ENCODE results near the gene SYNM. TPM values are rescaled to one million over a fixed set of nuclear protein-coding genes. Genes with fewer than 3 reads are reported as not detected.

The SYNM gene
- total RNA-seq, 1 donor from 2014 or later, result 19.5 TPM

- Histone ChIP-seq H3K4me3 (peak overlapping the region; percentile 21), H3K36me3 (no peaks in the 10 kb centered on the region), H3K27me3 (peaks cover 41% of the 10 kb centered on the region), H3K9me3 (no peaks in the 10 kb centered on the region), H3K4me1 (peaks cover 8% of the 10 kb centered on the region), H3K27ac (no peak overlapping the region)
- TF ChIP-seq CTCF (IDR thresholded peaks at IDR 0.05), result peak; percentile 77
- DNase-seq (peak; percentile 89), ATAC-seq (peak; percentile 70)
- intact Hi-C loops (cut with DNase I), result loop anchor here (5.0 kb wide), 1 partner anchor 112 kb away; no protein-coding TSS in a partner anchor
Measured at GRCh38 chr15:99100245-99101173, 4.4 kb upstream of the SYNM start.

- intact Hi-C loops (cut with DNase I), result loop anchor here (5.0 kb wide), 1 partner anchor 111 kb away; no protein-coding TSS in a partner anchor
- TF ChIP-seq CTCF (IDR thresholded peaks at IDR 0.05), result no peak
- no peak overlapping the region for H3K4me3 ChIP-seq
- no peaks in the 10 kb centered on the region for H3K9me3 ChIP-seq
- no peaks in the 10 kb centered on the region for H3K36me3 ChIP-seq
- no peak for ATAC-seq
- peaks cover 17% of the 10 kb centered on the region for H3K4me1 ChIP-seq
- H3K27ac ChIP-seq, result no peak overlapping the region
- DNase-seq, result no peak
- peaks cover 46% of the 10 kb centered on the region for H3K27me3 ChIP-seq
Measured at GRCh38 chr15:99101501-99101900, 3.4 kb upstream of the SYNM start.

GRCh38 chr15:99102332-99103235, 2.3 kb upstream of the SYNM start:
- TF ChIP-seq CTCF (IDR thresholded peaks at IDR 0.05), result no peak
- DNase-seq (no peak), ATAC-seq (no peak)
- H3K4me1 ChIP-seq, result peaks cover 21% of the 10 kb centered on the region
- intact Hi-C loops (cut with DNase I), result loop anchor here (5.0 kb wide), 1 partner anchor 110 kb away; no protein-coding TSS in a partner anchor
- no peak overlapping the region for H3K4me3 ChIP-seq
- H3K9me3 ChIP-seq, result no peaks in the 10 kb centered on the region
- H3K27ac ChIP-seq, result no peak overlapping the region
- H3K27me3 ChIP-seq, result peaks cover 55% of the 10 kb centered on the region
- no peaks in the 10 kb centered on the region for H3K36me3 ChIP-seq

GRCh38 chr15:99103279-99103678, 1.6 kb upstream of the SYNM start:
- DNase-seq (no peak), ATAC-seq (no peak)
- H3K4me1 ChIP-seq, result peaks cover 21% of the 10 kb centered on the region
- peaks cover 55% of the 10 kb centered on the region for H3K27me3 ChIP-seq
- TF ChIP-seq CTCF (IDR thresholded peaks at IDR 0.05), result no peak
- no peak overlapping the region for H3K4me3 ChIP-seq
- H3K27ac ChIP-seq, result no peak overlapping the region
- H3K36me3 ChIP-seq, result no peaks in the 10 kb centered on the region
- intact Hi-C loops (cut with DNase I), result loop anchor here (5.0 kb wide), 1 partner anchor 109 kb away; no protein-coding TSS in a partner anchor
- no peaks in the 10 kb centered on the region for H3K9me3 ChIP-seq

- intact Hi-C loops (cut with DNase I), result no loop called here
- Histone ChIP-seq H3K27ac (peak overlapping the region; percentile 30), H3K9me3 (no peaks in the 10 kb centered on the region), H3K4me1 (peaks cover 17% of the 10 kb centered on the region), H3K4me3 (peak overlapping the region; percentile 50), H3K36me3 (no peaks in the 10 kb centered on the region), H3K27me3 (peaks cover 38% of the 10 kb centered on the region)
- no peak for TF ChIP-seq CTCF (IDR thresholded peaks at IDR 0.05)
- DNase-seq, result no peak
- ATAC-seq, result peak; percentile 38
Measured at GRCh38 chr15:99105514-99106341, 848 bp downstream of the SYNM start.
